ENCODE data around the gene CD109.

- TF ChIP-seq CTCF (IDR thresholded peaks at IDR 0.05) (no peak), POLR2A (IDR thresholded peaks at IDR 0.05) (no peak)
These were observed 26.5 kb downstream of the CD109 start for GRCh38 chr6:73722318-73723060.
